Retinal pigment epithelial cell (primary cell): ENCODE data around the gene TRIOBP.
"Not testable (repeated sequence)": the region's sequence is repeated elsewhere in the genome, so short reads cannot be mapped to it uniquely, and the experiment has no call there.

Experiments used
- DNase-seq: peaks from one replicate; pipeline ENCODE4 v3.0.0-alpha.2; 2010; ENCODE audit warnings: low read depth
- H3K4me3 ChIP-seq: 2 replicates; pipeline ENCODE4 v1.5.1; 2011; ENCODE audit warnings: mild to moderate bottlenecking, low read length, control low read depth, moderate library complexity
- TF ChIP-seq, protein P1 (sequence below): conservative IDR thresholded peaks from 2 replicates; pipeline ENCODE4 v1.5.1; 2011; ENCODE audit warnings: low read depth, low read length, control low read depth, inconsistent platforms

Gene TRIOBP

DNA sequence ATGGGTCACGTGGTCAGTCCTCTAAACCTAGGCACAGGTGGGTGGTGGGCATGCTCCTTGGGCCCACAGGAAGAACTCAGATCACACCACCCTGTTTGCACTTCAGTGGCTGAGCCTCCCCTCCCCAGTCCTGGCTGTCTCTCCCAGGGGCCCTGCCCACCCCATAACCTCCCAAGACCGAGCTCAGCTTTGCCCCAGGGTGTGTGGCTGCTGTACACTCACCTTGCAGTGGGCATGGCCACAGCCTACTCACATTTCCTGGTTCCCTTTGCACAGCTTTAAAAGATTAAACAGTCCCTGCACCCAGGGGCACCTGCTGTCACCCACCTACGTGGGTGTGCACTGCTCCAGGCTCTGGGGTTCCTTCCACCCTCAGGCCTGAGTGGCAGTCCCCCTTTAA, 13.8 kb downstream of the TRIOBP start:
- no peak overlapping the region for H3K4me3 ChIP-seq
- TF ChIP-seq, protein P1, sequence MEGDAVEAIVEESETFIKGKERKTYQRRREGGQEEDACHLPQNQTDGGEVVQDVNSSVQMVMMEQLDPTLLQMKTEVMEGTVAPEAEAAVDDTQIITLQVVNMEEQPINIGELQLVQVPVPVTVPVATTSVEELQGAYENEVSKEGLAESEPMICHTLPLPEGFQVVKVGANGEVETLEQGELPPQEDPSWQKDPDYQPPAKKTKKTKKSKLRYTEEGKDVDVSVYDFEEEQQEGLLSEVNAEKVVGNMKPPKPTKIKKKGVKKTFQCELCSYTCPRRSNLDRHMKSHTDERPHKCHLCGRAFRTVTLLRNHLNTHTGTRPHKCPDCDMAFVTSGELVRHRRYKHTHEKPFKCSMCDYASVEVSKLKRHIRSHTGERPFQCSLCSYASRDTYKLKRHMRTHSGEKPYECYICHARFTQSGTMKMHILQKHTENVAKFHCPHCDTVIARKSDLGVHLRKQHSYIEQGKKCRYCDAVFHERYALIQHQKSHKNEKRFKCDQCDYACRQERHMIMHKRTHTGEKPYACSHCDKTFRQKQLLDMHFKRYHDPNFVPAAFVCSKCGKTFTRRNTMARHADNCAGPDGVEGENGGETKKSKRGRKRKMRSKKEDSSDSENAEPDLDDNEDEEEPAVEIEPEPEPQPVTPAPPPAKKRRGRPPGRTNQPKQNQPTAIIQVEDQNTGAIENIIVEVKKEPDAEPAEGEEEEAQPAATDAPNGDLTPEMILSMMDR: no peak

DNA sequence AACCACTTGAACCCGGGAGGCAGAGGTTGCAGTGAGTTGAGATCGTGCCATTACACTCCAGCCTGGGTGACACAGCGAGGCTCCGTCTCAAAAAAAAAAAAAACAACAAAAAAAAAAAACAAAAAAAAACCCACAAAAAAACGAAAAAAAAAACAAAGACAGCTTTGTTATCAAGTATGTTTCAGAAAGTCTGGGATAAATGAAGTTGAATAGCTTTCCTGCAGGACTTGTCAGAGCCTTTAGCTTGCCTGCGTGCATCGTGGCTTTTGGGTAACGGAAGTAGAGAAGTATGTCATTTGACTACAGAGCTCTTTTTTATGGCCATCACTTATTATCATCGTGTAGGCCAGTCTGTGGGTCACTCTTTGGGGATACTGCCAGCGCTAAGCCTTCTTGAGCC, 14.6 kb downstream of the TRIOBP start:
- no peak for DNase-seq
- no peak overlapping the region for H3K4me3 ChIP-seq
- TF ChIP-seq, protein P1: no peak

More for the DNA sequence above, 13.8 kb downstream of the TRIOBP start:
- no peak for DNase-seq

DNA sequence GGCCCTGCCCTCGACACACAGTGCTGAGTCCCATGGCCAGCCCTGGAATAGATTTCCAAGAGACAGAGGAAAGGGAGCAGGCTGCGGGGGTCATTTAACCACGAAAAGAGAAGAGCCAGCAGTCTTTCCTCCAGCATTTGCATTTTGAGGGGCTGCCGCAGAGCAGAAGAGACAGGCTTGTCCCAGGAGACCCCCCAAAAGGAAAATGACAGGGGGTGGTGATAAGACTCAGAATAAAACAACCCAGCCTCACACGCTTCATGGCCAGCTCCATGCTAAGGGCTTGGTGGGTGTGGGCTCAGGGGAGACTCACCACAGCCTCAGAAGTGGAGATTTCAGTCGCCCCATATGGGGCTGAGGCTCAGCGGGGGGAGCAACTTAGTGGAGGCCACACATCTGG, 16.9 kb downstream of the TRIOBP start:
- TF ChIP-seq, protein P1: no peak
- no peak for DNase-seq
- no peak overlapping the region for H3K4me3 ChIP-seq

DNA sequence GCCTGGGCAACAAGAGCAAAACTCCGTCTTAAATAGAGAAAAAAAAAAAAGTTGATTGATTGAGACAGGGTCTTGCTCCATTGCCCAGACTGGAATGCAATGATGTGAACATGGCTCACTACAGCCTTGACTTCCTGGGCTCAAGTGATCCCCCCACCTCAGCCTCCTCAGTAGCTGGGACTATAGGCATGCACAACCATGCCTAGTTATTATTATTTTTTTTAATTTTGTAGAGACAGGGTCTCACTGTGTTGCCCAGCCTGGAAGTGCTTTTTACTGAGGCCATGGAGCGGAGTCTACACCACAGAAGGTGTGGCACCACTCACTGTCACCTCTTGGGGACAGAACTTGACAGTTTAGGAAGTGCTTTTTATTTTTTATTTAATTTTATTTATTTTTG, 17.8 kb downstream of the TRIOBP start:
- no peak for DNase-seq
- H3K4me3 ChIP-seq: no peak overlapping the region
- TF ChIP-seq, protein P1: no peak

DNA sequence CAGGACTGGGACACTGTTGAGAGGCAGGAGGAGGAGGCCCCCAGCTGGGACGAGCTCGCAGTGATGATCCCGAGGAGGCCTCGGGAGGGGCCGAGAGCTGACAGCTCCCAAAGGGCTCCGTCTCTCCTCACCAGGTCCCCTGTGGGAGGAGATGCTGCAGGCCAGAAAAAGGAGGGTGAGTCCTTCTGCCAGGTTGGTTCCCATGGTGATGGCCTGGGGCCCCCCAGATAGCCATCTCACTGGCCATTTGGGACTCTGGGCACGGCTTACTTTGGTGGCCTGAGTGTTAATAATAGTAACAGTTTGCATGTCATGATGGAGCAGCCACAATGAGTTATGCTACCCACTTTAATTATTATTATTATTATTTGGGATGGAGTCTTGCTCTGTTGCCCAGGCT, 18.9 kb downstream of the TRIOBP start:
- DNase-seq: no peak
- TF ChIP-seq, protein P1: no peak
- no peak overlapping the region for H3K4me3 ChIP-seq

DNA sequence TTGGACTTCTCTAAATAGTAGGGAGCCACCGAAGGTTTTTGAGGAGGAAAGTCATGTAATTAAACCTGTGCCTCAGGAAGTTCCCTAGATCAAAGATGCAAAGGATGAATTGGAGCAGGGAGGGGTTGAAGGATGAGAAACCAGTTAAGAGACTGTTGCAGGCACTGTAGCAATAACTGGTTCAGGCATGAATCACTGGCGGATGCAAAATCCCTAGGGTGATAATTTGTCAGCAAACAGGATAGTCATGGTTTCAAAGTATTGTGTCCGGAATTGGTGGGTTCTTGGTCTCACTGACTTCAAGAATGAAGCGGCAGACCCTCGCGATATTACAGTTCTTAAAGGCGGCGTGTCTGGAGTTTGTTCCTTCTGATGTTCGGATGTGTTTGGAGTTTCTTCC, 19.9 kb downstream of the TRIOBP start:
- TF ChIP-seq, protein P1: no peak
- DNase-seq: no peak
- no peak overlapping the region for H3K4me3 ChIP-seq

DNA sequence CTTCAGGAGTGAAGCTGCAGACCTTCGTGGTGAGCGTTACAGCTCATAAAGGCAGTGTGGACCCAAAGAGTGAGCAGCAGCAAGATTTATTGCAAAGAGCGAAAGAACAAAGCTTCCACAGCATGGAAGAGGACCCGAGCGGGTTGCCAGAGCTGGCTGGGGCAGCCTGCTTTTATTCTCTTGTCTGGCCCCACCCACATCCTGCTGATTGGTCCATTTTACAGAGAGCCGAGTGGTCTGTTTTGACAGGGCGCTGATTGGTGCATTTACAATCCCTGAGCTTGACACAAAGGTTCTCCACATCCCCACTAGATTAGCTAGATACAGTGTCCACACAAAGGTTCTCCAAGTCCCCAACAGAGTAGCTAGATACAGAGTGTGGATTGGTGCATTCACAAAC, 20.4 kb downstream of the TRIOBP start:
- not testable (repeated sequence) for DNase-seq, H3K4me3 ChIP-seq

DNA sequence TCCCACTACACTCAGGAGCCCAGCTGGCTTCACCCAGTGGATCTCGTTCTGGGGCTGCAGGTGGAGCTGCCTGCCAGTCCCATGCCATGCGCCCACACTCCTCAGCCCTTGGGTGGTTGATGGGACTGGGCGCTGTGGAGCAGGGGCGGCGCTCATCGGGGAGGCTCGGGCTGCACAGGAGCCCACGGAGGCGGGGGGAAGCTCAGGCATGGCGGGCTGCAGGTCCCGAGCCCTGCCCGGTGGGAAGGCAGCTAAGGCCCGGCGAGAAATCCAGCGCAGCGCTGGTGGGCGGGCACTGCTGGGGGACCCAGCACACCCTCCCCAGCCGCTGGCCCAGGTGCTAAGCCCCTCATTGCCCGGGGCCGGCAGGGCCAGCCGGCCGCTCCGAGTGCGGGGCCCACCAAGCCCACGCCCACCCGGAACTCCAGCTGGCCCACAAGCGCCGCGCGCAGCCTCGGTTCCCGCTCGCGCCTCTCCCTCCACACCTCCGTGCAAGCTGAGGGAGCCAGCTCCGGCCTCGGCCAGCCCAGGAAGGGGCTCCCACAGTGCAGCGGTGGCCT, 21.0 kb downstream of the TRIOBP start:
- not testable (repeated sequence) for DNase-seq, H3K4me3 ChIP-seq
